ENCODE results near the gene LYPD6B.

Gene LYPD6B

GRCh38 chr2:149041482-149041881 is 3.0 kb downstream of the LYPD6B start:
- no peak for DNase-seq (ENCODE audit: low read depth)

- DNase-seq (ENCODE audit: low read depth), result no peak
These were observed 4.4 kb downstream of the LYPD6B start for GRCh38 chr2:149042881-149043280.

- no peak for DNase-seq (ENCODE audit: low read depth)
These were observed 6.0 kb downstream of the LYPD6B start for GRCh38 chr2:149044500-149044899.

GRCh38 chr2:149047118-149047517 is 8.6 kb downstream of the LYPD6B start:
- DNase-seq (ENCODE audit: low read depth), result no peak

- no peak for DNase-seq (ENCODE audit: low read depth)
These were observed 10.6 kb downstream of the LYPD6B start for GRCh38 chr2:149049142-149049541.

- DNase-seq (ENCODE audit: low read depth), result no peak
These were observed 11.7 kb downstream of the LYPD6B start for GRCh38 chr2:149050188-149050587.

- no peak for DNase-seq (ENCODE audit: low read depth)
These were observed 17.3 kb downstream of the LYPD6B start for GRCh38 chr2:149055751-149056150.

GRCh38 chr2:149056541-149057255 is 18.2 kb downstream of the LYPD6B start:
- no peak for DNase-seq (ENCODE audit: low read depth)

- DNase-seq (ENCODE audit: low read depth), result no peak
These were observed 18.9 kb downstream of the LYPD6B start for GRCh38 chr2:149057401-149057800.

- no peak for DNase-seq (ENCODE audit: low read depth)
These were observed 20.4 kb downstream of the LYPD6B start for GRCh38 chr2:149058936-149059335.

GRCh38 chr2:149059822-149060221 is 21.3 kb downstream of the LYPD6B start:
- DNase-seq (ENCODE audit: low read depth), result no peak

GRCh38 chr2:149061133-149061745 is 22.7 kb downstream of the LYPD6B start:
- no peak for DNase-seq (ENCODE audit: low read depth)

GRCh38 chr2:149062531-149062930 is 24.0 kb downstream of the LYPD6B start:
- DNase-seq (ENCODE audit: low read depth), result no peak

- no peak for DNase-seq (ENCODE audit: low read depth)
These were observed 24.7 kb downstream of the LYPD6B start for GRCh38 chr2:149063177-149063576.

- no peak for DNase-seq (ENCODE audit: low read depth)
These were observed 25.9 kb downstream of the LYPD6B start for GRCh38 chr2:149064365-149064841.

GRCh38 chr2:149064856-149065630 is 26.5 kb downstream of the LYPD6B start:
- no peak for DNase-seq (ENCODE audit: low read depth)

- no peak for DNase-seq (ENCODE audit: low read depth)
These were observed 29.9 kb downstream of the LYPD6B start for GRCh38 chr2:149068225-149068995.

GRCh38 chr2:149068996-149069888 is 30.7 kb downstream of the LYPD6B start:
- DNase-seq (ENCODE audit: low read depth), result peak; percentile 7

- no peak for DNase-seq (ENCODE audit: low read depth)
These were observed 32.3 kb downstream of the LYPD6B start for GRCh38 chr2:149070681-149071320.

GRCh38 chr2:149075105-149075504 is 36.6 kb downstream of the LYPD6B start:
- no peak for DNase-seq (ENCODE audit: low read depth)

GRCh38 chr2:149075853-149076252 is 37.4 kb downstream of the LYPD6B start:
- no peak for DNase-seq (ENCODE audit: low read depth)

All from activated T-cell treated with anti-CD3 and anti-CD28 coated beads for 24 hours (primary cell).